Ovary (tissue), 3 donors: Measurements from ENCODE around the gene HBP1.

Experiments used
- POLR2A ChIP-seq: fragments of 450-650 bp; IDR thresholded peaks from one replicate; pipeline ENCODE4 v1.6.1; 2017; ENCODE audit warnings: antibody characterized with exemption, mild to moderate bottlenecking, moderate library complexity
- TF ChIP-seq, protein P1 (sequence below), 3 donors: fragments of 450-650 bp in 2 of 3; fragments of 200-600 bp in 1 of 3; IDR thresholded peaks; one replicate each; pipeline versions ENCODE4 v1.5.1 to v1.8.0; 2016 to 2022; ENCODE audit warnings: antibody characterized with exemption in 3 of 3, mild to moderate bottlenecking in 1 of 3
- donor health status: DM: no; HTN: no; CAD: no.

- TF ChIP-seq POLR2A: no peak
- TF ChIP-seq, protein P1, sequence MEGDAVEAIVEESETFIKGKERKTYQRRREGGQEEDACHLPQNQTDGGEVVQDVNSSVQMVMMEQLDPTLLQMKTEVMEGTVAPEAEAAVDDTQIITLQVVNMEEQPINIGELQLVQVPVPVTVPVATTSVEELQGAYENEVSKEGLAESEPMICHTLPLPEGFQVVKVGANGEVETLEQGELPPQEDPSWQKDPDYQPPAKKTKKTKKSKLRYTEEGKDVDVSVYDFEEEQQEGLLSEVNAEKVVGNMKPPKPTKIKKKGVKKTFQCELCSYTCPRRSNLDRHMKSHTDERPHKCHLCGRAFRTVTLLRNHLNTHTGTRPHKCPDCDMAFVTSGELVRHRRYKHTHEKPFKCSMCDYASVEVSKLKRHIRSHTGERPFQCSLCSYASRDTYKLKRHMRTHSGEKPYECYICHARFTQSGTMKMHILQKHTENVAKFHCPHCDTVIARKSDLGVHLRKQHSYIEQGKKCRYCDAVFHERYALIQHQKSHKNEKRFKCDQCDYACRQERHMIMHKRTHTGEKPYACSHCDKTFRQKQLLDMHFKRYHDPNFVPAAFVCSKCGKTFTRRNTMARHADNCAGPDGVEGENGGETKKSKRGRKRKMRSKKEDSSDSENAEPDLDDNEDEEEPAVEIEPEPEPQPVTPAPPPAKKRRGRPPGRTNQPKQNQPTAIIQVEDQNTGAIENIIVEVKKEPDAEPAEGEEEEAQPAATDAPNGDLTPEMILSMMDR (IDR thresholded peaks at IDR 0.05): no peak
These were observed 79.9 kb downstream of the HBP1 start for GRCh38 chr7:107248551-107249316.
